ENCODE data around the gene TTC6. TPM values are rescaled to one million over a fixed set of nuclear protein-coding genes. Genes with fewer than 3 reads are reported as not detected.

Gene TTC6
- total and polyA plus RNA-seq, 4 donors, result 0.74 to 21.7 (median 3.6) TPM

DNA sequence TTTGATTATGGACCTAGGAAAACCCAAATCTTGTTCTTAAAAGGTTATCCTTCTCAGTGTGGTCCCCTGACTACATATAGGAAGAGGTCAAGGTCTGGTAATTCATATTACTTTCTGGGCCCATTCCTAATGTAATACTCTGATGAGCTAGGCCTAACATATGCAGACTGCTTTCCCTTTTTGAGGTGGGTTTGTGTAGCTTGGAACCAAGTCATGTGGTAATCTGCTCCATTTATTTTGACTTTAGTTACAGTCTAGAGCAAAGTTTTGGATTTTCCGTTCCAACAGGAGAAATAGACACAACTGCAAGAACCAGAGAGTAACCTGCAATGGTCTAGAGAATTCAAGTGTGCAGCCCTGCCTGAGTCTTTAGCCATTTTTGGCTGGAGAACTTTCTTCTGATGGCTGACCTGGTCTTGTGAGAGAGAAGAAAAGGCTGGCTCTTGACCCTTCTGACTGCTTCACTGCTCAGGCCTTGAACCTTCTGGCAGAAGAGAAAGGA, 22.5 kb downstream of the TTC6 start:
- Histone ChIP-seq H3K4me1 (ENCODE audit: control insufficient read depth in 4 of 4, insufficient read depth in 4 of 4, low read length in 3 of 4) (no peaks in the 10 kb centered on the region), H3K9ac (ENCODE audit: low read depth in 1 of 2, low read length in 2 of 2) (no peak overlapping the region)

DNA sequence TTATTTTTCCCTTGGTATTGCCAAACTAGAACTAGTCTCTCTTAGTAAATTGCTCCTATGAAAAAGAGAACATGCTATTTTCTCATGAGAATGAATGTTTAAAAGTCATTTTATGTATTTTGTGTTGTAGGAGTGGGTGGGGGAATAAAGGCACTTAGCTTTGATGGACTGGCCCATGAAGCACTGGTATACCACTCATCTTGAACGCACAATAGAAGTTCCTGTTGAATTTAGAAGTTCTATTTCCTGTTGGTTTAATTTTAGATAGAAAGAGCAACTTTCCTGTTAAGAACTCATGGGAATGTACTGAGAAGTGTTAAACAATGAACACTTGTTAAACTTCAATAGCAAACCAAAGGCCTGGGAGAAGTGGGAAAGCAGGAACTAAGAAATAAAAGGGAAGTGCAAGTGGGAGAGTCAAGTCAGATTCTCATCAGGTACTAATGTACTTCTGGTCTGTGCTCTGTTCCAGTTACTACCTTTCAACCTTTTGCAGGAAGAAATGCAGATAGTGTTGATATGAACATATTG, 23.1 kb downstream of the TTC6 start:
- DNase-seq (ENCODE audit: low spot score), result no peak
- Histone ChIP-seq H3K9me3 (ENCODE audit: control insufficient read depth in 4 of 4, low read length in 3 of 4) (peaks cover 4 to 16% (median 7%) of the 10 kb centered on the region in 4 donors), H3K27me3 (ENCODE audit: control insufficient read depth in 4 of 4, insufficient read depth in 4 of 4, low read length in 3 of 4) (no peaks in the 10 kb centered on the region), H3K36me3 (ENCODE audit: control insufficient read depth in 4 of 4, insufficient read depth in 3 of 4, low read depth in 1 of 4, low read length in 3 of 4) (peaks cover 0 to 5% (median under 1%) of the 10 kb centered on the region in 4 donors), H3K27ac (ENCODE audit: low read depth in 1 of 2, low read length in 2 of 2) (no peak overlapping the region), H3K4me1 (ENCODE audit: control insufficient read depth in 4 of 4, insufficient read depth in 4 of 4, low read length in 3 of 4) (no peaks in the 10 kb centered on the region), H3K4me3 (ENCODE audit: low read depth in 1 of 3, low read length in 3 of 3) (no peak overlapping the region), H3K9ac (ENCODE audit: low read depth in 1 of 2, low read length in 2 of 2) (no peak overlapping the region)
- 75% methylated on average over 1 of the region's 1 CpG for WGBS
- no peak for TF ChIP-seq RXRA (IDR thresholded peaks at IDR 0.05)
- TF ChIP-seq TAF1 (conservative IDR thresholded peaks at IDR 0.05), result no peak
- TF ChIP-seq GABPA (IDR thresholded peaks at IDR 0.05 in 1 of 2, conservative IDR thresholded peaks at IDR 0.05 in 1 of 2), result no peak
- TF ChIP-seq, protein P1, sequence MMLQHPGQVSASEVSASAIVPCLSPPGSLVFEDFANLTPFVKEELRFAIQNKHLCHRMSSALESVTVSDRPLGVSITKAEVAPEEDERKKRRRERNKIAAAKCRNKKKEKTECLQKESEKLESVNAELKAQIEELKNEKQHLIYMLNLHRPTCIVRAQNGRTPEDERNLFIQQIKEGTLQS (IDR thresholded peaks at IDR 0.05), result no peak
- TF ChIP-seq FOXA2 (IDR thresholded peaks at IDR 0.05), result no peak
- TF ChIP-seq RAD21 (IDR thresholded peaks at IDR 0.05), result no peak
- TF ChIP-seq, protein P2, sequence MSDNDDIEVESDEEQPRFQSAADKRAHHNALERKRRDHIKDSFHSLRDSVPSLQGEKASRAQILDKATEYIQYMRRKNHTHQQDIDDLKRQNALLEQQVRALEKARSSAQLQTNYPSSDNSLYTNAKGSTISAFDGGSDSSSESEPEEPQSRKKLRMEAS (IDR thresholded peaks at IDR 0.05), result no peak
- TF ChIP-seq, protein P3, sequence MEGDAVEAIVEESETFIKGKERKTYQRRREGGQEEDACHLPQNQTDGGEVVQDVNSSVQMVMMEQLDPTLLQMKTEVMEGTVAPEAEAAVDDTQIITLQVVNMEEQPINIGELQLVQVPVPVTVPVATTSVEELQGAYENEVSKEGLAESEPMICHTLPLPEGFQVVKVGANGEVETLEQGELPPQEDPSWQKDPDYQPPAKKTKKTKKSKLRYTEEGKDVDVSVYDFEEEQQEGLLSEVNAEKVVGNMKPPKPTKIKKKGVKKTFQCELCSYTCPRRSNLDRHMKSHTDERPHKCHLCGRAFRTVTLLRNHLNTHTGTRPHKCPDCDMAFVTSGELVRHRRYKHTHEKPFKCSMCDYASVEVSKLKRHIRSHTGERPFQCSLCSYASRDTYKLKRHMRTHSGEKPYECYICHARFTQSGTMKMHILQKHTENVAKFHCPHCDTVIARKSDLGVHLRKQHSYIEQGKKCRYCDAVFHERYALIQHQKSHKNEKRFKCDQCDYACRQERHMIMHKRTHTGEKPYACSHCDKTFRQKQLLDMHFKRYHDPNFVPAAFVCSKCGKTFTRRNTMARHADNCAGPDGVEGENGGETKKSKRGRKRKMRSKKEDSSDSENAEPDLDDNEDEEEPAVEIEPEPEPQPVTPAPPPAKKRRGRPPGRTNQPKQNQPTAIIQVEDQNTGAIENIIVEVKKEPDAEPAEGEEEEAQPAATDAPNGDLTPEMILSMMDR (IDR thresholded peaks at IDR 0.05; ENCODE audit: low read depth, low read length, missing input control), result no peak

More for the DNA sequence above, 22.5 kb downstream of the TTC6 start:
- Histone ChIP-seq H3K27me3 (ENCODE audit: control insufficient read depth in 4 of 4, insufficient read depth in 4 of 4, low read length in 3 of 4) (no peaks in the 10 kb centered on the region), H3K36me3 (ENCODE audit: control insufficient read depth in 4 of 4, insufficient read depth in 3 of 4, low read depth in 1 of 4, low read length in 3 of 4) (peaks cover 0 to 5% (median under 1%) of the 10 kb centered on the region in 4 donors), H3K4me3 (ENCODE audit: low read depth in 1 of 3, low read length in 3 of 3) (no peak overlapping the region), H3K27ac (ENCODE audit: low read depth in 1 of 2, low read length in 2 of 2) (no peak overlapping the region), H3K9me3 (ENCODE audit: control insufficient read depth in 4 of 4, low read length in 3 of 4) (peaks cover 4 to 16% (median 7%) of the 10 kb centered on the region in 4 donors)
- TF ChIP-seq HNF4G (IDR thresholded peaks at IDR 0.05) (no peak), HNF4A (conservative IDR thresholded peaks at IDR 0.05) (no peak), FOXA1 (IDR thresholded peaks at IDR 0.05) (no peak), GABPA (IDR thresholded peaks at IDR 0.05 in 1 of 2, conservative IDR thresholded peaks at IDR 0.05 in 1 of 2) (no peak), SP1 (IDR thresholded peaks at IDR 0.05) (no peak)
- TF ChIP-seq, protein P4, sequence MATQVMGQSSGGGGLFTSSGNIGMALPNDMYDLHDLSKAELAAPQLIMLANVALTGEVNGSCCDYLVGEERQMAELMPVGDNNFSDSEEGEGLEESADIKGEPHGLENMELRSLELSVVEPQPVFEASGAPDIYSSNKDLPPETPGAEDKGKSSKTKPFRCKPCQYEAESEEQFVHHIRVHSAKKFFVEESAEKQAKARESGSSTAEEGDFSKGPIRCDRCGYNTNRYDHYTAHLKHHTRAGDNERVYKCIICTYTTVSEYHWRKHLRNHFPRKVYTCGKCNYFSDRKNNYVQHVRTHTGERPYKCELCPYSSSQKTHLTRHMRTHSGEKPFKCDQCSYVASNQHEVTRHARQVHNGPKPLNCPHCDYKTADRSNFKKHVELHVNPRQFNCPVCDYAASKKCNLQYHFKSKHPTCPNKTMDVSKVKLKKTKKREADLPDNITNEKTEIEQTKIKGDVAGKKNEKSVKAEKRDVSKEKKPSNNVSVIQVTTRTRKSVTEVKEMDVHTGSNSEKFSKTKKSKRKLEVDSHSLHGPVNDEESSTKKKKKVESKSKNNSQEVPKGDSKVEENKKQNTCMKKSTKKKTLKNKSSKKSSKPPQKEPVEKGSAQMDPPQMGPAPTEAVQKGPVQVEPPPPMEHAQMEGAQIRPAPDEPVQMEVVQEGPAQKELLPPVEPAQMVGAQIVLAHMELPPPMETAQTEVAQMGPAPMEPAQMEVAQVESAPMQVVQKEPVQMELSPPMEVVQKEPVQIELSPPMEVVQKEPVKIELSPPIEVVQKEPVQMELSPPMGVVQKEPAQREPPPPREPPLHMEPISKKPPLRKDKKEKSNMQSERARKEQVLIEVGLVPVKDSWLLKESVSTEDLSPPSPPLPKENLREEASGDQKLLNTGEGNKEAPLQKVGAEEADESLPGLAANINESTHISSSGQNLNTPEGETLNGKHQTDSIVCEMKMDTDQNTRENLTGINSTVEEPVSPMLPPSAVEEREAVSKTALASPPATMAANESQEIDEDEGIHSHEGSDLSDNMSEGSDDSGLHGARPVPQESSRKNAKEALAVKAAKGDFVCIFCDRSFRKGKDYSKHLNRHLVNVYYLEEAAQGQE (IDR thresholded peaks at IDR 0.05), result no peak
- no peak for DNase-seq (ENCODE audit: low spot score)
- 94% methylated on average over 1 of the region's 1 CpG for WGBS

Data from liver (tissue), 9 donors.